HepG2 (cell line): Measurements from ENCODE around the gene RRP12. TPM values are rescaled to one million over a fixed set of nuclear protein-coding genes. Genes with fewer than 3 reads are reported as not detected.
A peak's percentile ranks its signal among the peaks of the same experiment; 100 is the strongest.

ENCODE experiments used
- AGO1 ChIP-seq: fragments of 200-400 bp; formaldehyde crosslinking; IDR thresholded peaks from 2 replicates; pipeline ENCODE4 v1.6.1; 2017; ENCODE audit warnings: mild to moderate bottlenecking, low read depth, low read length, moderate library complexity; ENCODE audit not compliant: poor library complexity, severe bottlenecking
- ATF5 ChIP-seq: sonication (generic); formaldehyde crosslinking; IDR thresholded peaks from 2 replicates; pipeline ENCODE4 v1.4.0; 2020; ENCODE audit warnings: mild to moderate bottlenecking, low read depth, missing genetic modification reagents
- CAMTA2 ChIP-seq: sonication (generic); formaldehyde crosslinking; IDR thresholded peaks from 2 replicates; pipeline ENCODE4 v1.4.0; 2020; ENCODE audit warnings: mild to moderate bottlenecking, missing genetic modification reagents, borderline replicate concordance
- HIVEP1 ChIP-seq: sonication (generic); formaldehyde crosslinking; IDR thresholded peaks from 2 replicates; pipeline ENCODE4 v1.4.0; 2020; ENCODE audit warnings: mild to moderate bottlenecking, missing genetic modification reagents
- HNF4A ChIP-seq: sonication (generic); formaldehyde crosslinking; IDR thresholded peaks from 2 replicates; pipeline ENCODE4 v1.4.0; 2020; ENCODE audit warnings: missing genetic modification reagents
- KDM5A ChIP-seq: fragments of 200-600 bp; sonication (generic); IDR thresholded peaks from 2 replicates; pipeline ENCODE4 v1.7.0; 2018; ENCODE audit warnings: antibody characterized with exemption, mild to moderate bottlenecking, low read length, borderline replicate concordance
- MED1 ChIP-seq: sonication (generic); formaldehyde crosslinking; IDR thresholded peaks from 2 replicates; pipeline ENCODE4 v1.4.0; 2020; ENCODE audit warnings: missing genetic modification reagents
- MEF2D ChIP-seq: sonication (generic); formaldehyde crosslinking; IDR thresholded peaks from 2 replicates; pipeline ENCODE4 v1.5.1; 2020; ENCODE audit warnings: mild to moderate bottlenecking, missing genetic modification reagents
- NFE2L1 ChIP-seq: sonication (generic); formaldehyde crosslinking; IDR thresholded peaks from 2 replicates; pipeline ENCODE4 v1.4.0; 2020; ENCODE audit warnings: missing genetic modification reagents, mild to moderate bottlenecking, borderline replicate concordance
- PHF8 ChIP-seq: sonication (generic); formaldehyde crosslinking; IDR thresholded peaks from 2 replicates; pipeline ENCODE4 v1.5.0; 2020; ENCODE audit warnings: missing genetic modification reagents
- RXRB ChIP-seq: IDR thresholded peaks from 2 replicates; pipeline ENCODE4 v1.6.1; 2016; ENCODE audit warnings: borderline replicate concordance, missing genetic modification reagents, missing compliant biosample characterization
- SMAD1 ChIP-seq: sonication (generic); formaldehyde crosslinking; IDR thresholded peaks from 2 replicates; pipeline ENCODE4 v1.4.0; 2020; ENCODE audit warnings: missing genetic modification reagents, low read depth, mild to moderate bottlenecking, borderline replicate concordance
- SUZ12 ChIP-seq: fragments of 150-350 bp; IDR thresholded peaks from 2 replicates; pipeline ENCODE4 v1.6.1; 2014; ENCODE audit warnings: low read depth, low read length
- TARDBP ChIP-seq: sonication (generic); formaldehyde crosslinking; IDR thresholded peaks from 2 replicates; pipeline ENCODE4 v1.8.0; 2022; ENCODE audit warnings: mild to moderate bottlenecking, missing genetic modification reagents
- ZBTB1 ChIP-seq: sonication (generic); formaldehyde crosslinking; IDR thresholded peaks from 2 replicates; pipeline ENCODE4 v1.4.0; 2020; ENCODE audit warnings: missing genetic modification reagents, borderline replicate concordance
- ZNF207 ChIP-seq: fragments of 450-650 bp; IDR thresholded peaks from 2 replicates; pipeline ENCODE4 v1.6.1; 2016; ENCODE audit warnings: antibody characterized with exemption, borderline replicate concordance
- ZNF574 ChIP-seq: sonication (generic); formaldehyde crosslinking; IDR thresholded peaks from 2 replicates; pipeline ENCODE4 v1.4.0; 2020; ENCODE audit warnings: missing genetic modification reagents
- ZNF704 ChIP-seq: sonication (generic); formaldehyde crosslinking; IDR thresholded peaks from 2 replicates; pipeline ENCODE4 v1.8.1; 2023; ENCODE audit warnings: mild to moderate bottlenecking, inconsistent platforms, moderate library complexity, missing genetic modification reagents, borderline replicate concordance
- ZNF724P ChIP-seq: sonication (generic); formaldehyde crosslinking; IDR thresholded peaks from 2 replicates; pipeline ENCODE4 v1.8.0; 2022; ENCODE audit warnings: missing genetic modification reagents, borderline replicate concordance
- ZNF773 ChIP-seq: sonication (generic); formaldehyde crosslinking; IDR thresholded peaks from 2 replicates; pipeline ENCODE4 v1.4.0; 2020; ENCODE audit warnings: missing genetic modification reagents, borderline replicate concordance
- ZSCAN21 ChIP-seq: sonication (generic); formaldehyde crosslinking; IDR thresholded peaks from 2 replicates; pipeline ENCODE4 v1.8.0; 2022; ENCODE audit warnings: mild to moderate bottlenecking, missing genetic modification reagents, moderate library complexity, borderline replicate concordance
- polyA plus RNA-seq, 8 experiments: library from polyadenylated mRNA; depleted of rRNA in 3 of 8; stranded (reverse) in 7 of 8; unstranded in 1 of 8; fragments of >200 nt; fragmentation: Illumina TruSeq in 4 of 8; extraction: Trizol in 4 of 8; gene quantifications; 2 replicates each; pipeline versions ENCODE4 v1.2.1 to v1.2.3, GENCODE V29; 2011 to 2016; ENCODE audit warnings: low read depth in 4 of 8, missing spikeins in 1 of 8, mixed read lengths in 1 of 8; ENCODE audit not compliant: insufficient read depth in 1 of 8
- total RNA-seq, 5 experiments: library from RNA; depleted of rRNA; stranded (reverse); fragments of >200 nt; fragmentation: Illumina TruSeq; extraction: Trizol; gene quantifications; 2 replicates each; pipeline ENCODE4 v1.2.3, GENCODE V29; 2016; ENCODE audit warnings: low read depth in 1 of 5
- TF ChIP-seq, protein P1 (sequence below): sonication (generic); formaldehyde crosslinking; IDR thresholded peaks from 2 replicates; pipeline ENCODE4 v1.5.0; 2020; ENCODE audit warnings: missing genetic modification reagents
- TF ChIP-seq, protein P2 (sequence below): IDR thresholded peaks from 2 replicates; pipeline ENCODE4 v1.6.1; 2016; ENCODE audit warnings: control low read depth

The RRP12 gene
- total and polyA plus RNA-seq, 2 of the 13 experiments (the other 11 are each of a cell fraction or from before 2014, with no cell fraction given): 13.2 to 39.4 TPM

DNA sequence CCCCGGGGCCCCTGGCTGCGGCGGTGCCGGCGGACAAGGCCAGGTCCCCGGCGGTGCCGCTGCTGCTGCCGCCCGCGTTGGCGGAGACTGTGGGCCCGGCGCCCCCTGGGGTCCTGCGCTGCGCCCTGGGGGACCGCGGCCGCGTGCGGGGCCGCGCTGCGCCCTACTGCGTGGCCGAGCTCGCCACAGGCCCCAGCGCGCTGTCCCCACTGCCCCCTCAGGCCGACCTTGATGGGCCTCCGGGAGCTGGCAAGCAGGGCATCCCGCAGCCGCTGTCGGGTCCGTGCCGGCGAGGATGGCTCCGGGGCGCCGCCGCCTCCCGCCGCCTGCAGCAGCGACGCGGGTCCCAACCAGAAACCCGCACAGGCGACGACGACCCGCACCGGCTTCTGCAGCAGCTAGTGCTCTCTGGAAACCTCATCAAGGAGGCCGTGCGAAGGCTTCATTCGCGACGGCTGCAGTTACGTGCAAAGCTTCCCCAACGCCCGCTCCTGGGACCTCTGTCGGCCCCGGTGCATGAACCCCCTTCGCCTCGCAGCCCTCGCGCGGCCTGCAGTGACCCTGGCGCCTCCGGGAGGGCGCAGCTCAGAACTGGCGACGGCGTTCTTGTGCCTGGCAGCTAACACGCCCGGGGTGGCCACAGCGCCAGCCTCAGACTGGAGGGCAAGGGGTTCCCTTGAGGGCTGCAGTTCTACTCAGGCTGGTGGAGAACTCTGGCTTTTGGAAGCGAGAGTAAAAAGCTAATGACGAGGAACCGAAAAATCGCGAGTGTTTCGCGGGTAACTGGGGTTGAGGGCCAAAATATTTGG is 81.3 kb downstream of the RRP12 start (continued):
- TF ChIP-seq, protein P1, sequence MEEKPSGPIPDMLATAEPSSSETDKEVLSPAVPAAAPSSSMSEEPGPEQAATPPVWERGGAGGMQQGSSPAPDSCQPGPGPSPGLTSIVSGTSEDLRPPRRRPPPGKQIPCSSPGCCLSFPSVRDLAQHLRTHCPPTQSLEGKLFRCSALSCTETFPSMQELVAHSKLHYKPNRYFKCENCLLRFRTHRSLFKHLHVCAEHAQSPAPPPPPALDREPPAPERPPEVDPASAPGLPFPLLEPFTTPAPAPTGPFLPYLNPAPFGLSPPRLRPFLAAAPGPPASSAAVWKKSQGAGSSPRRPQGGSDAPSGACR (CRISPR knock-in tag): 0 out of 2 replicates have a peak, but pooled peaks have one; percentile 65
- TF ChIP-seq ZNF574 (CRISPR knock-in tag): peak; percentile 72; the same call in 1 of the 2 replicates
- TF ChIP-seq ZNF207: no peak
- no peak for TF ChIP-seq TARDBP (CRISPR knock-in tag)
- TF ChIP-seq, protein P2, sequence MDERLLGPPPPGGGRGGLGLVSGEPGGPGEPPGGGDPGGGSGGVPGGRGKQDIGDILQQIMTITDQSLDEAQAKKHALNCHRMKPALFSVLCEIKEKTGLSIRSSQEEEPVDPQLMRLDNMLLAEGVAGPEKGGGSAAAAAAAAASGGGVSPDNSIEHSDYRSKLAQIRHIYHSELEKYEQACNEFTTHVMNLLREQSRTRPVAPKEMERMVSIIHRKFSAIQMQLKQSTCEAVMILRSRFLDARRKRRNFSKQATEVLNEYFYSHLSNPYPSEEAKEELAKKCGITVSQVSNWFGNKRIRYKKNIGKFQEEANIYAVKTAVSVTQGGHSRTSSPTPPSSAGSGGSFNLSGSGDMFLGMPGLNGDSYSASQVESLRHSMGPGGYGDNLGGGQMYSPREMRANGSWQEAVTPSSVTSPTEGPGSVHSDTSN (CRISPR knock-in tag): no peak
- TF ChIP-seq ZSCAN21 (CRISPR knock-in tag): peak; percentile 0; the same call in 1 of the 2 replicates
- TF ChIP-seq ZNF773 (CRISPR knock-in tag): no peak
- no peak for TF ChIP-seq AGO1
- TF ChIP-seq HNF4A (CRISPR knock-in tag): no peak
- no peak for TF ChIP-seq MED1
- no peak for TF ChIP-seq MEF2D
- no peak for TF ChIP-seq KDM5A
- no peak for TF ChIP-seq ZNF704
- no peak for TF ChIP-seq CAMTA2
- no peak for TF ChIP-seq ZBTB1 (CRISPR knock-in tag)
- TF ChIP-seq ATF5 (CRISPR knock-in tag): no peak
- TF ChIP-seq PHF8 (CRISPR knock-in tag): peak; percentile 66
- TF ChIP-seq ZNF724P: no peak; the same call in 1 of the 2 replicates
- no peak for TF ChIP-seq SUZ12
- no peak for TF ChIP-seq SMAD1 (CRISPR knock-in tag)
- peak; percentile 13; the same call in 1 of the 2 replicates for TF ChIP-seq RXRB
- TF ChIP-seq NFE2L1: no peak
- no peak for TF ChIP-seq HIVEP1 (CRISPR knock-in tag)
